DND-41 (cell line): ENCODE measurements around the gene RICTOR.

Source experiments
- EZH2 ChIP-seq: IDR thresholded peaks from 3 replicates; pipeline ENCODE4 v1.6.1; 2012; ENCODE audit warnings: borderline replicate concordance, low read depth, mild to moderate bottlenecking, moderate library complexity, low read length, inconsistent platforms; ENCODE audit not compliant: severe bottlenecking
- TF ChIP-seq, protein P1 (sequence below): IDR thresholded peaks from 2 replicates; pipeline ENCODE4 v1.5.1; 2012; ENCODE audit warnings: borderline replicate concordance, low read length, moderate library complexity, mild to moderate bottlenecking; ENCODE audit not compliant: poor library complexity, severe bottlenecking; ENCODE audit errors: extremely low read depth

DNA sequence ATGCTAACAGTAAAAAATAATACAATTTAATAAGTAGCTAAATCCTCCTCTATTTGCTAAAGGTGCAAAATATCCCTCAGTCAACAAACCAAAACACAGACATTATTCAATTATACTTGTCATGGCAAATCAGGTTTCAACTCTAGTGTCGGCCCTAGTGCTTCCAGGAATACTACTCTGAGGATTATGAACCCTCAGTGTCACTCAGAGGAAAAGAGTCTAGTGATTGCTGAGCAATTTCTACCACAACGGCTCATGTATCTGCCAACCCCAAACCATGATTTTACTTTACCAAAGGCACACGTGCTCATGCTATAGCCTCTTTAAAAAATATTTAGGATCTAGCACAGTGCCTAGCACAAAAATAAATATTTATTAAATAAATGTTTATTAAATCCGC is 21.0 kb downstream of the RICTOR start:
- TF ChIP-seq, protein P1, sequence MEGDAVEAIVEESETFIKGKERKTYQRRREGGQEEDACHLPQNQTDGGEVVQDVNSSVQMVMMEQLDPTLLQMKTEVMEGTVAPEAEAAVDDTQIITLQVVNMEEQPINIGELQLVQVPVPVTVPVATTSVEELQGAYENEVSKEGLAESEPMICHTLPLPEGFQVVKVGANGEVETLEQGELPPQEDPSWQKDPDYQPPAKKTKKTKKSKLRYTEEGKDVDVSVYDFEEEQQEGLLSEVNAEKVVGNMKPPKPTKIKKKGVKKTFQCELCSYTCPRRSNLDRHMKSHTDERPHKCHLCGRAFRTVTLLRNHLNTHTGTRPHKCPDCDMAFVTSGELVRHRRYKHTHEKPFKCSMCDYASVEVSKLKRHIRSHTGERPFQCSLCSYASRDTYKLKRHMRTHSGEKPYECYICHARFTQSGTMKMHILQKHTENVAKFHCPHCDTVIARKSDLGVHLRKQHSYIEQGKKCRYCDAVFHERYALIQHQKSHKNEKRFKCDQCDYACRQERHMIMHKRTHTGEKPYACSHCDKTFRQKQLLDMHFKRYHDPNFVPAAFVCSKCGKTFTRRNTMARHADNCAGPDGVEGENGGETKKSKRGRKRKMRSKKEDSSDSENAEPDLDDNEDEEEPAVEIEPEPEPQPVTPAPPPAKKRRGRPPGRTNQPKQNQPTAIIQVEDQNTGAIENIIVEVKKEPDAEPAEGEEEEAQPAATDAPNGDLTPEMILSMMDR, result no peak
- TF ChIP-seq EZH2, result no peak
